Measurements from ENCODE around the gene OTUB1. TPM values are rescaled to one million over a fixed set of nuclear protein-coding genes. Genes with fewer than 3 reads are reported as not detected.

OTUB1 gene
- total and polyA plus RNA-seq, 2 of the 13 experiments (the other 11 are each of a cell fraction or from before 2014, with no cell fraction given) = 58.8 to 130 TPM

DNA sequence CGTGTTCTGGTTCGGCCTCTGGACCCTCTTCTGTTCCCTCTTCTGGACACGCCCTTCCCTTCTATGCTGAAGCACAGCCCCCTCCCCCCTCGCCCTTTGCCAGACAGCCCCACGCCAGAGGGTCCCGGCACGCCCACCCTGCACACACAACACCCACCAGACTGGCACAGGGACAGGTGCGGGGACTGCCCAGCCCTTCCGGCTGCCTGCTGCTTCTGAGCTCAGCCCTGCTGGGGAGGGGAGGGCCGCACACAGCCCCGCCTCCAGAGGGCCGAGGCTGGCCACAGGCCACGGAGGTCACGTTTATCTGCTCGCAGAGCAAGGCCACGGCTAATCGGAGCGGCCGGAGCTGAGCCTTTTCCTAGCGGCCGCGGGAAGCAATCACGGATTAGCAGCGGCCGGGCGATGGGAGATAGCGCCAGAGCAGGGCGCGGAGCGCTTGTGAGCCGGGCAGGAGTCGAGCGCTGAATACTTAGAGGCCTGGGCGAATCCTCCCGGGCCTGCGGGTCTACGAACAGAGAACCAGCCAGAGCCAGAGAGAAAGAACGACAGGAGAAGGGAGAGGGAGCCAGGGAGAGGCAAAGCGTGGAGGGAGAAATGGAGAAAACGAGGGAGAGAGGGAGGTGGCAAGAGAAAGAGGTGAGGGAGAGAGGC is 21.5 kb downstream of the OTUB1 start (continued):
- TF ChIP-seq, protein P1, sequence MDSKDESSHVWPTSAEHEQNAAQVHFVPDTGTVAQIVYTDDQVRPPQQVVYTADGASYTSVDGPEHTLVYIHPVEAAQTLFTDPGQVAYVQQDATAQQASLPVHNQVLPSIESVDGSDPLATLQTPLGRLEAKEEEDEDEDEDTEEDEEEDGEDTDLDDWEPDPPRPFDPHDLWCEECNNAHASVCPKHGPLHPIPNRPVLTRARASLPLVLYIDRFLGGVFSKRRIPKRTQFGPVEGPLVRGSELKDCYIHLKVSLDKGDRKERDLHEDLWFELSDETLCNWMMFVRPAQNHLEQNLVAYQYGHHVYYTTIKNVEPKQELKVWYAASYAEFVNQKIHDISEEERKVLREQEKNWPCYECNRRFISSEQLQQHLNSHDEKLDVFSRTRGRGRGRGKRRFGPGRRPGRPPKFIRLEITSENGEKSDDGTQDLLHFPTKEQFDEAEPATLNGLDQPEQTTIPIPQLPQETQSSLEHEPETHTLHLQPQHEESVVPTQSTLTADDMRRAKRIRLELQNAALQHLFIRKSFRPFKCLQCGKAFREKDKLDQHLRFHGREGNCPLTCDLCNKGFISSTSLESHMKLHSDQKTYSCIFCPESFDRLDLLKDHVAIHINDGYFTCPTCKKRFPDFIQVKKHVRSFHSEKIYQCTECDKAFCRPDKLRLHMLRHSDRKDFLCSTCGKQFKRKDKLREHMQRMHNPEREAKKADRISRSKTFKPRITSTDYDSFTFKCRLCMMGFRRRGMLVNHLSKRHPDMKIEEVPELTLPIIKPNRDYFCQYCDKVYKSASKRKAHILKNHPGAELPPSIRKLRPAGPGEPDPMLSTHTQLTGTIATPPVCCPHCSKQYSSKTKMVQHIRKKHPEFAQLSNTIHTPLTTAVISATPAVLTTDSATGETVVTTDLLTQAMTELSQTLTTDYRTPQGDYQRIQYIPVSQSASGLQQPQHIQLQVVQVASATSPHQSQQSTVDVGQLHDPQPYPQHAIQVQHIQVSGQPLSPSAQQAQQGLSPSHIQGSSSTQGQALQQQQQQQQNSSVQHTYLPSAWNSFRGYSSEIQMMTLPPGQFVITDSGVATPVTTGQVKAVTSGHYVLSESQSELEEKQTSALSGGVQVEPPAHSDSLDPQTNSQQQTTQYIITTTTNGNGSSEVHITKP (CRISPR knock-in tag; IDR thresholded peaks at IDR 0.05; ENCODE audit: low read depth) = peak; percentile 57; the same call in 1 of the 2 replicates
- TF ChIP-seq GMEB1 (CRISPR knock-in tag; IDR thresholded peaks at IDR 0.05; ENCODE audit: borderline replicate concordance) = peak; percentile 62; the same call in 1 of the 2 replicates
- peak; percentile 78 for TF ChIP-seq REPIN1 (CRISPR knock-in tag; IDR thresholded peaks at IDR 0.05; ENCODE audit: borderline replicate concordance, low read depth)
- TF ChIP-seq BHLHE40 (IDR thresholded peaks at IDR 0.05; ENCODE audit: low read length) = peak; percentile 93
- peak; percentile 67 for TF ChIP-seq FOXP4 (CRISPR knock-in tag; IDR thresholded peaks at IDR 0.05)
- TF ChIP-seq TAF15 (IDR thresholded peaks at IDR 0.05; ENCODE audit: low read depth, low read length, poor library complexity, severe bottlenecking) = peak; percentile 28
- no peak for TF ChIP-seq RFX3 (CRISPR knock-in tag; IDR thresholded peaks at IDR 0.05)
- peak; percentile 64 for TF ChIP-seq DRAP1 (CRISPR knock-in tag; IDR thresholded peaks at IDR 0.05)
- TF ChIP-seq SMC3 (IDR thresholded peaks at IDR 0.05; ENCODE audit: low read length) = peak; percentile 10; the same call in 1 of the 2 replicates
- no peak for TF ChIP-seq ZNF616 (CRISPR knock-in tag; IDR thresholded peaks at IDR 0.05; ENCODE audit: low read depth)
- TF ChIP-seq ZMYM2 (CRISPR knock-in tag; IDR thresholded peaks at IDR 0.05) = peak; percentile 74
- no peak for TF ChIP-seq ZNF720 (CRISPR knock-in tag; IDR thresholded peaks at IDR 0.05)
- TF ChIP-seq HES4 (CRISPR knock-in tag; IDR thresholded peaks at IDR 0.05; ENCODE audit: borderline replicate concordance) = no peak
- 0 out of 2 replicates have a peak, but pooled peaks have one; percentile 59 for TF ChIP-seq ZNF605 (CRISPR knock-in tag; IDR thresholded peaks at IDR 0.05)
- TF ChIP-seq MTA1 (CRISPR knock-in tag; IDR thresholded peaks at IDR 0.05; ENCODE audit: borderline replicate concordance) = peak; percentile 72; the same call in 1 of the 2 replicates
- no peak for TF ChIP-seq SOX6 (IDR thresholded peaks at IDR 0.05)
- TF ChIP-seq SOX6 (CRISPR knock-in tag; IDR thresholded peaks at IDR 0.05) = peak; percentile 79
- peak; percentile 74; the same call in 1 of the 2 replicates for TF ChIP-seq ZBTB7B (CRISPR knock-in tag; IDR thresholded peaks at IDR 0.05)
- TF ChIP-seq AGO2 (optimal IDR thresholded peaks at IDR 0.05; ENCODE audit: low read depth, low read length) = peak; percentile 86
- peak; percentile 48; the same call in 1 of the 2 replicates for TF ChIP-seq ZNF451 (CRISPR knock-in tag; IDR thresholded peaks at IDR 0.05)
- no peak for TF ChIP-seq ZSCAN20 (CRISPR knock-in tag; IDR thresholded peaks at IDR 0.05; ENCODE audit: borderline replicate concordance)
